ENCODE measurements around the gene DNAH2.

DNAH2 gene

GRCh38 chr17:7835814-7836595 lies 118.5 kb downstream of the DNAH2 start:
- Histone ChIP-seq H3K4me1 (ENCODE audit: control insufficient read depth, insufficient read depth, low read length) (peaks cover 28% of the 10 kb centered on the region), H3K4me3 (ENCODE audit: low read depth, low read length) (peak overlapping the region; percentile 60), H3K36me3 (ENCODE audit: control insufficient read depth in 2 of 2, insufficient read depth in 1 of 2, low read length in 2 of 2) (peaks cover 0 to 7% of the 10 kb centered on the region in 2 experiments; a peak in 1 of 3 replicates), H3K27ac (ENCODE audit: extremely low read depth, low read depth, low read length) (peak overlapping the region; percentile 100), H3K9me3 (ENCODE audit: control insufficient read depth, insufficient read depth, low read depth, low read length) (no peaks in the 10 kb centered on the region)
- CTCF ChIA-PET, result interaction anchor here (0.6 to 2.9 kb wide), 14 partner anchors 9 to 442 kb away, joined by 3 to 16 read pairs (median 5); partner anchors contain the start of gene NAA38
- POLR2A ChIA-PET, result interaction anchor here (0.6 to 6.1 kb wide), 13 partner anchors 8 to 337 kb away, joined by 3 to 56 read pairs (median 3); partner anchors contain the start of genes CNTROB, CYB5D1, NAA38 and TMEM88
- TF ChIP-seq ZNF398 (tag by site-specific recombination; IDR thresholded peaks at IDR 0.05) (no peak), PRDM1 (tag by site-specific recombination; IDR thresholded peaks at IDR 0.05) (peak; percentile 73), ZNF423 (tag by site-specific recombination; IDR thresholded peaks at IDR 0.05) (peak; percentile 62), ZNF223 (tag by site-specific recombination; IDR thresholded peaks at IDR 0.05) (no peak), ZNF830 (tag by site-specific recombination; IDR thresholded peaks at IDR 0.05; ENCODE audit: low read depth) (no peak), ZNF707 (tag by site-specific recombination; IDR thresholded peaks at IDR 0.05) (no peak), ZNF558 (tag by site-specific recombination; IDR thresholded peaks at IDR 0.05) (no peak), ZBTB26 (tag by site-specific recombination; optimal IDR thresholded peaks at IDR 0.05) (peak; percentile 45), ZBTB11 (tag by site-specific recombination; conservative IDR thresholded peaks at IDR 0.05; ENCODE audit: low read depth) (0 out of 2 replicates have a peak, but pooled peaks have one; percentile 8), TCF7L2 (IDR thresholded peaks at IDR 0.05; ENCODE audit: borderline replicate concordance, low read depth, low read length) (0 out of 2 replicates have a peak, but pooled peaks have one; percentile 2), ZNF664 (tag by site-specific recombination; IDR thresholded peaks at IDR 0.05) (no peak), ZNF692 (tag by site-specific recombination; IDR thresholded peaks at IDR 0.05) (peak; percentile 45), EGR2 (tag by site-specific recombination; IDR thresholded peaks at IDR 0.05; ENCODE audit: low read depth) (no peak), ZNF391 (tag by site-specific recombination; IDR thresholded peaks at IDR 0.05; ENCODE audit: borderline replicate concordance, low read depth) (0 out of 2 replicates have a peak, but pooled peaks have one; percentile 67), ZNF843 (tag by site-specific recombination; IDR thresholded peaks at IDR 0.05) (no peak; the same call in 1 of the 2 replicates), ZNF239 (tag by site-specific recombination; IDR thresholded peaks at IDR 0.05) (no peak), ZNF600 (tag by site-specific recombination; IDR thresholded peaks at IDR 0.05) (peak; percentile 57), ZBTB21 (tag by site-specific recombination; IDR thresholded peaks at IDR 0.05) (no peak), GLI2 (tag by site-specific recombination; IDR thresholded peaks at IDR 0.05; ENCODE audit: borderline replicate concordance, low read depth) (no peak), ZNF2 (tag by site-specific recombination; IDR thresholded peaks at IDR 0.05) (peak; percentile 76; the same call in 1 of the 2 replicates), FEZF1 (tag by site-specific recombination; IDR thresholded peaks at IDR 0.05) (peak; percentile 10; the same call in 1 of the 2 replicates), ZNF473 (tag by site-specific recombination; IDR thresholded peaks at IDR 0.05) (no peak), ZFP69B (tag by site-specific recombination; IDR thresholded peaks at IDR 0.05) (peak; percentile 55), GLIS2 (tag by site-specific recombination; IDR thresholded peaks at IDR 0.05) (peak; percentile 88), KLF16 (tag by site-specific recombination; IDR thresholded peaks at IDR 0.05) (peak; percentile 68; the same call in 1 of the 2 replicates), ZNF132 (tag by site-specific recombination; IDR thresholded peaks at IDR 0.05; ENCODE audit: borderline replicate concordance) (no peak), ZNF23 (tag by site-specific recombination; IDR thresholded peaks at IDR 0.05; ENCODE audit: borderline replicate concordance) (no peak)
- TF ChIP-seq, protein P1, sequence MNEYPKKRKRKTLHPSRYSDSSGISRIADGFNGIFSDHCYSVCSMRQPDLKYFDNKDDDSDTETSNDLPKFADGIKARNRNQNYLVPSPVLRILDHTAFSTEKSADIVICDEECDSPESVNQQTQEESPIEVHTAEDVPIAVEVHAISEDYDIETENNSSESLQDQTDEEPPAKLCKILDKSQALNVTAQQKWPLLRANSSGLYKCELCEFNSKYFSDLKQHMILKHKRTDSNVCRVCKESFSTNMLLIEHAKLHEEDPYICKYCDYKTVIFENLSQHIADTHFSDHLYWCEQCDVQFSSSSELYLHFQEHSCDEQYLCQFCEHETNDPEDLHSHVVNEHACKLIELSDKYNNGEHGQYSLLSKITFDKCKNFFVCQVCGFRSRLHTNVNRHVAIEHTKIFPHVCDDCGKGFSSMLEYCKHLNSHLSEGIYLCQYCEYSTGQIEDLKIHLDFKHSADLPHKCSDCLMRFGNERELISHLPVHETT (tag by site-specific recombination; IDR thresholded peaks at IDR 0.05), result peak; percentile 53; the same call in 1 of the 2 replicates

All from HEK293 (cell line).